Measurements from ENCODE around the gene INO80. TPM values are rescaled to one million over a fixed set of nuclear protein-coding genes. Genes with fewer than 3 reads are reported as not detected.
"Not testable (repeated sequence)": the region's sequence is repeated elsewhere in the genome, so short reads cannot be mapped to it uniquely, and the experiment has no call there.

Gene INO80
- total RNA-seq, 3 donors from 2014 or later = 27.2 to 47.7 (median 42.3) TPM

DNA sequence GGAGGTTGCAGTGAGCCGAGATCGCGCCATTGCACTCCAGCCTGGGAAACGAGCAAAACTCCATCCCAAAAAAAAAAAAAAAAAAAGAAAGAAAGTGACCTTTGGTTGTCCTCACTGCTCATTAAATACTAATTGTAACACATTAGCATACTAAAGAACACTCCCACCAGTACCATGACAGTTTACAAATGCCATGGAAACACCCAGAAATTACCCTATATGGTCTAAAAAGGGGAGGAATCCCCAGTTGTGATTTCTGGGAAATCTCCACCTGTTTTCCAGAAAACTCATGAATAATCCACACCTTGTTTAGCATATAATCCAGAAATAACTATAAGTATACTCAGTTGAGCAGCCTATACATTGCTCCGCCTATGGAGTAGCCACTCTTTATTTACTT, 23.5 kb upstream of the INO80 start:
- no peak for TF ChIP-seq POLR2AphosphoS5 (IDR thresholded peaks at IDR 0.05)
- TF ChIP-seq POLR2A (IDR thresholded peaks at IDR 0.05) = no peak
- TF ChIP-seq, protein P1, sequence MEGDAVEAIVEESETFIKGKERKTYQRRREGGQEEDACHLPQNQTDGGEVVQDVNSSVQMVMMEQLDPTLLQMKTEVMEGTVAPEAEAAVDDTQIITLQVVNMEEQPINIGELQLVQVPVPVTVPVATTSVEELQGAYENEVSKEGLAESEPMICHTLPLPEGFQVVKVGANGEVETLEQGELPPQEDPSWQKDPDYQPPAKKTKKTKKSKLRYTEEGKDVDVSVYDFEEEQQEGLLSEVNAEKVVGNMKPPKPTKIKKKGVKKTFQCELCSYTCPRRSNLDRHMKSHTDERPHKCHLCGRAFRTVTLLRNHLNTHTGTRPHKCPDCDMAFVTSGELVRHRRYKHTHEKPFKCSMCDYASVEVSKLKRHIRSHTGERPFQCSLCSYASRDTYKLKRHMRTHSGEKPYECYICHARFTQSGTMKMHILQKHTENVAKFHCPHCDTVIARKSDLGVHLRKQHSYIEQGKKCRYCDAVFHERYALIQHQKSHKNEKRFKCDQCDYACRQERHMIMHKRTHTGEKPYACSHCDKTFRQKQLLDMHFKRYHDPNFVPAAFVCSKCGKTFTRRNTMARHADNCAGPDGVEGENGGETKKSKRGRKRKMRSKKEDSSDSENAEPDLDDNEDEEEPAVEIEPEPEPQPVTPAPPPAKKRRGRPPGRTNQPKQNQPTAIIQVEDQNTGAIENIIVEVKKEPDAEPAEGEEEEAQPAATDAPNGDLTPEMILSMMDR (IDR thresholded peaks at IDR 0.05) = no peak
- DNase-seq (ENCODE audit: low spot score in 2 of 2) = no peak
- no peaks in the 10 kb centered on the region for H3K27me3 ChIP-seq
- H3K36me3 ChIP-seq = no peaks in the 10 kb centered on the region
- H3K9me3 ChIP-seq = no peaks in the 10 kb centered on the region
- H3K27ac ChIP-seq = no peak overlapping the region
- H3K4me3 ChIP-seq = no peak overlapping the region
- intact Hi-C loops (cut with DNase I; ENCODE audit: low total_unique reads) = no loop called here
- H3K4me1 ChIP-seq = no peaks in the 10 kb centered on the region

DNA sequence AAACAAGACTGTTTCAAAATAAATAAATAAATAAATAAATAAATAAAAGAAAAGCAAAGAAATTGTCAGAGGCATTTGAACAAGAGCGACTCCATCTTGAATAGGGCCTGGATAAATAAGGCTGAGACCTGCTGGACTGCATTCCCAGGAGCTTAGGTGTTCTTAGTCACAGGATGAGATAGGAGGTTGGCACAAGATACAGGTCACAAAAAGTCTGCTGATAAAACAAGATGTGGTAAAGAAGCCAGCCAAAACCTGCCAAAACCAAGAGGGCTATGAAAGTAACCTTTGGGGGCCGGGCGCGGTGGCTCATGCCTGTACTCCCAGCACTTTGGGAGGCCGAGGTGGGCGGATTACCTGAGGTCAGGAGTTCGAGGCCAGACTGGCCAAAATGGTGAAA, 23.0 kb upstream of the INO80 start:
- intact Hi-C loops (cut with DNase I; ENCODE audit: low total_unique reads); H3K27me3 ChIP-seq; H3K4me1 ChIP-seq; DNase-seq (ENCODE audit: low spot score in 2 of 2); H3K27ac ChIP-seq; H3K4me3 ChIP-seq; H3K9me3 ChIP-seq; H3K36me3 ChIP-seq: not testable (repeated sequence)

DNA sequence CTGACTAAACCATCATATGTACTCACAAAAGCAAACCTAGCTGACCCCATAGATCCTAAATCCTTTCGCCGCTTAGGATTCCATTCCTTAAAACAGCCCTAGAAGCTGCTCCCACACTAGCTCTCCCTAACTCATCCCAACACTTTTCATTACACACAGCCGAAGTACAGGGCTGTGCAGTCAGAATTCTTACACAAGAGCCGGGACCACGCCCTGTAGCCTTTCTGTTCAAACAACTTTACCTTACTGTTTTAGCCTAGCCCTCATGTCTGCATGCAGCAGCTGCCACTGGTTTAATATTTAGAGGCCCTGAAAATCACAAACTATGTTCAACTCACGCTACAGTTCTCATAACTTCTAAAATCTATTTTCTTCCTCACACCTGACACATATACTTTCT, 19.5 kb upstream of the INO80 start:
- H3K36me3 ChIP-seq; intact Hi-C loops (cut with DNase I; ENCODE audit: low total_unique reads); H3K9me3 ChIP-seq; H3K27me3 ChIP-seq; H3K4me3 ChIP-seq; H3K27ac ChIP-seq; H3K4me1 ChIP-seq; DNase-seq (ENCODE audit: low spot score in 2 of 2): not testable (repeated sequence)

DNA sequence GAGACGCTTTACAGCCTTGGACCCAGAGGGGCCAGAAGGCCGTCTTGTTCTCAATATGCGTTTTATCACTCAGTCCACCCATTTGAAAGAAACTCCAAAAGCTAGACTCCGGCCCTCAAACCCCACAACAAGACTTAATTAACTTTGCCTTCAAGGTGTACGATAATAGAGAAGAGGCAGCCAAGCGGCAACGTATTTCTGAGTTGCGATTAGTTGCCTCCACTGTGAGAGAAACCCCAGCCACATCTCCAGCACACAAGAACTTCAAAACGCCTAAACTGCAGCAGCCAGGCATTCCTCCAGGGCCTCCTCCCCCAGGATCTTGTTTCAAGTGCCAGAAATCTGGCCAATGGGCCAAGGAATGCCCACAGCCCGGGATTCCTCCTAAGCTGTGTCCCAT, 17.4 kb upstream of the INO80 start:
- no peak for DNase-seq (ENCODE audit: low spot score in 2 of 2)

DNA sequence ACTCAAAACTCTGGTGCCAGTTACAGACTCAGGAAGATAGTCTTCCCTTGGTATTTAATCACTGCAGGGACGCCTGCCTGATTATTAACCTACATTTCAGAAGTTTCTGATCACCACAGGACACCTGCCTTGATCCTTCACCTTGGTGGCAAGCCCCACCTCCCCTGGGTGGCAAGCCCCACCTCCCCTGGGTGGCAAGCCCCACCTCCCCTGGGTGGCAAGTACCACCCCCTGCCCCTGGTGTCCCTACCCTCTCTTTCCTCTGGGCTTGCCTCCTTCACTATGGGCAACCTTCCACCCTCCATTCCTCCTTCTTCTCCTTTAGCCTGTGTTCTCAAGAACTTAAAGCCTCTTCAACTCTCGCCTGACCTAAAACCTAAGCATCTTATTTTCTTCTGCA, 16.0 kb upstream of the INO80 start:
- H3K27me3 ChIP-seq; DNase-seq (ENCODE audit: low spot score in 2 of 2); H3K9me3 ChIP-seq; intact Hi-C loops (cut with DNase I; ENCODE audit: low total_unique reads); H3K27ac ChIP-seq; H3K4me1 ChIP-seq; H3K36me3 ChIP-seq; H3K4me3 ChIP-seq: not testable (repeated sequence)

More for the DNA sequence above, 17.4 kb upstream of the INO80 start:
- no peak overlapping the region for H3K27ac ChIP-seq
- peaks cover 0 to 6% of the 10 kb centered on the region in 2 donors for H3K9me3 ChIP-seq
- intact Hi-C loops (cut with DNase I; ENCODE audit: low total_unique reads) = no loop called here
- H3K4me3 ChIP-seq = no peak overlapping the region
- H3K4me1 ChIP-seq = no peaks in the 10 kb centered on the region
- H3K27me3 ChIP-seq = no peaks in the 10 kb centered on the region
- H3K36me3 ChIP-seq = no peaks in the 10 kb centered on the region
- TF ChIP-seq POLR2A (IDR thresholded peaks at IDR 0.05) (no peak), POLR2AphosphoS5 (IDR thresholded peaks at IDR 0.05) (no peak)
- TF ChIP-seq, protein P1 (IDR thresholded peaks at IDR 0.05) = no peak

DNA sequence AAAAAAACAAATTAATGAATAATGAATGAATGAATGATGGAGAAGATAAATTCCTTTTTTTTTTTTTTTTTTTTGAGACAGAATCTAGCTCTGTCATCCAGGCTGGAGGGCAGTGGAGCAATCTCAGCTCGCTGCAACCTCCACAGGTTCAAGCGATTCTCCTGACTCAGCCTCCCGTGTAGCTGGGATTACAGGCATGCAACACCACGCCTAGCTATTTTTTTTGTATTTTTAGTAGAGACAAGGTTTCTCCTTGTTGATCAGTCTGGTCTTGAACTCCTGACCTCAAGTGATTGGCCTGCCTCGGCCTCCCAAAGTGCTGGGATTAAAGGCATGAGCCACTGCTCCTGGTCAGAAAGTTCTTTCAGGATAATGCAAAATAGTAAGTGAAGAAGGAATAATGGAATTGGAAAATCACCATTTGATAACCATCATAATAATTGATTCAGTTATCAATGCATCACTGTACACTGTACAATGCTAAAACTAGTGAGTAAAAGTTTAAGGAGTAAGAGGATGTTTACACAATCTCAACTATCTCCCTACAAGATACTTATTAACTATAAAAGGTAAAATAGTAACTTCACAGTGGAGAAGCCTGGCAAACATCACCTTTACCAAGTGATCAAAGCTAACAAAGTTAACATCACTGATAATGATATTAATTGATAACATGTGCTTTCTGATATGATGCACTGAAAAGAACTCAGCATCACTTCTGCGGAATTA, 12.3 kb upstream of the INO80 start:
- Histone ChIP-seq H3K9me3 (peaks cover 0 to 6% of the 10 kb centered on the region in 2 donors), H3K27me3 (no peaks in the 10 kb centered on the region), H3K4me1 (no peaks in the 10 kb centered on the region), H3K27ac (no peak overlapping the region), H3K36me3 (no peaks in the 10 kb centered on the region), H3K4me3 (no peak overlapping the region)
- TF ChIP-seq POLR2A (IDR thresholded peaks at IDR 0.05) (no peak), POLR2AphosphoS5 (IDR thresholded peaks at IDR 0.05) (no peak)
- TF ChIP-seq, protein P1 (IDR thresholded peaks at IDR 0.05) = no peak
- intact Hi-C loops (cut with DNase I; ENCODE audit: low total_unique reads) = no loop called here
- no peak for DNase-seq (ENCODE audit: low spot score in 2 of 2)

Measured in breast epithelium (tissue), 4 donors.